Activated CD4-positive, alpha-beta memory T cell treated with anti-CD3 and anti-CD28 coated beads for 36 hours (primary cell): ENCODE measurements around the gene KRTAP4-9. TPM values are rescaled to one million over a fixed set of nuclear protein-coding genes. Genes with fewer than 3 reads are reported as not detected.
"Not testable (repeated sequence)": the region's sequence is repeated elsewhere in the genome, so short reads cannot be mapped to it uniquely, and the experiment has no call there.

ENCODE experiments used
- CTCF ChIA-PET: fragments of 350-600 bp; sonication (Branson Sonifier 250); formaldehyde crosslinking; loops from one replicate; lab custom pipeline; 2021; ENCODE audit warnings: antibody characterized with exemption, inconsistent platforms; lab: Charles Lee
- POLR2A ChIA-PET: fragments of 350-600 bp; sonication (Branson Sonifier 250); formaldehyde crosslinking; loops from one replicate; lab custom pipeline; 2021; ENCODE audit warnings: antibody characterized with exemption; lab: Charles Lee
- DNase-seq: peaks from one replicate; pipeline ENCODE4 v3.0.0-alpha.2; 2020
- H3K27ac Mint-ChIP-seq: one replicate; pipeline ENCODE4 v1.8.0; 2021; ENCODE audit warnings: mixed read lengths
- H3K27me3 Mint-ChIP-seq: one replicate; pipeline ENCODE4 v1.8.0; 2021; ENCODE audit warnings: mixed read lengths
- H3K36me3 Mint-ChIP-seq: one replicate; pipeline ENCODE4 v1.8.0; 2021; ENCODE audit warnings: mixed read lengths
- H3K4me1 Mint-ChIP-seq: one replicate; pipeline ENCODE4 v1.8.0; 2021; ENCODE audit warnings: low read depth, mixed read lengths
- H3K4me3 Mint-ChIP-seq: one replicate; pipeline ENCODE4 v1.8.0; 2021; ENCODE audit warnings: mild to moderate bottlenecking, mixed read lengths
- H3K9me3 Mint-ChIP-seq: one replicate; pipeline ENCODE4 v1.8.0; 2021; ENCODE audit warnings: mixed read lengths
- intact Hi-C: fragments of 100-400 bp; cut with micrococcal nuclease; formaldehyde crosslinking; loops from one replicate; pipeline ENCODE4 v1.15.1; 2023
- total RNA-seq, 2 experiments: library from RNA; stranded (reverse); gene quantifications; one replicate each; pipeline ENCODE4 v1.2.3, GENCODE V29; 2021

KRTAP4-9 gene
- not detected for total RNA-seq

DNA sequence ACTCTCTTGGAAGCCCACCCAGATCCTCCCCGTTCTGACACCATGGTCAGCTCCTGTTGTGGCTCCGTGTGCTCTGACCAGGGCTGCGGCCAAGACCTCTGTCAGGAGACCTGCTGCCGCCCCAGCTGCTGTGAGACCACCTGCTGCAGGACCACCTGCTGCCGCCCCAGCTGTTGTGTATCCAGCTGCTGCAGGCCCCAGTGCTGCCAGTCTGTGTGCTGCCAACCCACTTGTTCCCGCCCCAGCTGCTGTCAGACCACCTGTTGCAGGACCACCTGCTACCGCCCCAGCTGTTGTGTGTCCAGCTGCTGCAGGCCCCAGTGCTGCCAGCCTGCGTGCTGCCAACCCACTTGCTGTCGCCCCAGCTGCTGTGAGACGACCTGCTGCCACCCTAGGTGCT is at the start of gene KRTAP4-9:
TSS of gene KRTAP4-9 (plus strand) at position 43 of the 400 bp plus-strand sequence. CDS start at position 43, 0 bp downstream.
- peaks cover 14% of the 10 kb centered on the region for H3K27me3 Mint-ChIP-seq
- intact Hi-C loops, DNase-seq, H3K9me3 Mint-ChIP-seq, H3K27ac Mint-ChIP-seq, H3K4me1 Mint-ChIP-seq, CTCF ChIA-PET, H3K4me3 Mint-ChIP-seq, POLR2A ChIA-PET, H3K36me3 Mint-ChIP-seq: not testable (repeated sequence)

DNA sequence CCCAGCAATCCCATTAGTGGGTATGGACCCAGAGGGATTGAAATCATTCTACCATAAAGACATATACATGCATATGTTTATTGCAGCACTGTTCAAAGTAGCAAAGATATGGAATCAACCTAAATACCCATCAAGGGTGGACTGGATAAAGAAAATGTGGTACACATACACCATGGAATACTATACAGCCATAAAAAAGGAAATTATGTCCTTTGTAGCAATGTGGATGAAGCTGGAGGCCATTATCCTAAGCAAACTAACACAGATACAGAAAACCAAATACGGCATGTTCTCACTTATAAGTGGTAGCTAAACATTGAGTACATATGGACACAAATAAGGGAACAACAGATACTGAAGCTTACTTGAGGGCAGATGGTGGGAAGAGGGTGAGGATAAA is 47.6 kb upstream of the KRTAP4-9 start:
- ChIA-PET CTCF (no interaction called here), POLR2A (no interaction called here)
- peaks cover 4% of the 10 kb centered on the region for H3K9me3 Mint-ChIP-seq
- H3K4me1 Mint-ChIP-seq: no peaks in the 10 kb centered on the region
- peaks cover 25% of the 10 kb centered on the region for H3K27me3 Mint-ChIP-seq
- DNase-seq: no peak
- no peak overlapping the region for H3K27ac Mint-ChIP-seq
- no peak overlapping the region for H3K4me3 Mint-ChIP-seq
- intact Hi-C loops: no loop called here
- H3K36me3 Mint-ChIP-seq: no peaks in the 10 kb centered on the region

DNA sequence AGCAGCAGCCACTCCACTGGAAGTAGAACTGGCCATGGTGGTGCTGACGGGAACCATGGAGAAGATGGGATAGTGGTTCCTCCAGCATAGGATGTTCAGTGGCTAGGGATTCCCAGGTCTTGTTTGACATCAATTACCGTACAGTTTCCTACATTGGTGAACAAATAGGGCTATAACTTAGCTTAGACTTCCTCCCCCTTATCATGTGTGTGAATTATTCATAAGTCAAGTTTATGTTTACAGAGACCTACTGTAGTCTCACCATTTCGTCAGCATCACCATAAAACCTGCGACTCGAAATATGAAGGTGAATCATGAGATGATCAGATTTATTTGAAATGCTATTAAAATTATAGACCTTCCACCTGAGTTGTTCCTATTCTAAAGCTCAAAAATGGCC is 46.4 kb upstream of the KRTAP4-9 start:
- Mint-ChIP-seq H3K9me3 (peaks cover 4% of the 10 kb centered on the region), H3K36me3 (no peaks in the 10 kb centered on the region), H3K27ac (no peak overlapping the region), H3K4me3 (no peak overlapping the region), H3K27me3 (peaks cover 25% of the 10 kb centered on the region), H3K4me1 (no peaks in the 10 kb centered on the region)
- intact Hi-C loops: no loop called here
- CTCF ChIA-PET: interaction anchor here (1.4 kb wide), 1 partner anchor 590 kb away, joined by 3 read pairs; no protein-coding TSS in a partner anchor
- no peak for DNase-seq
- POLR2A ChIA-PET: no interaction called here

DNA sequence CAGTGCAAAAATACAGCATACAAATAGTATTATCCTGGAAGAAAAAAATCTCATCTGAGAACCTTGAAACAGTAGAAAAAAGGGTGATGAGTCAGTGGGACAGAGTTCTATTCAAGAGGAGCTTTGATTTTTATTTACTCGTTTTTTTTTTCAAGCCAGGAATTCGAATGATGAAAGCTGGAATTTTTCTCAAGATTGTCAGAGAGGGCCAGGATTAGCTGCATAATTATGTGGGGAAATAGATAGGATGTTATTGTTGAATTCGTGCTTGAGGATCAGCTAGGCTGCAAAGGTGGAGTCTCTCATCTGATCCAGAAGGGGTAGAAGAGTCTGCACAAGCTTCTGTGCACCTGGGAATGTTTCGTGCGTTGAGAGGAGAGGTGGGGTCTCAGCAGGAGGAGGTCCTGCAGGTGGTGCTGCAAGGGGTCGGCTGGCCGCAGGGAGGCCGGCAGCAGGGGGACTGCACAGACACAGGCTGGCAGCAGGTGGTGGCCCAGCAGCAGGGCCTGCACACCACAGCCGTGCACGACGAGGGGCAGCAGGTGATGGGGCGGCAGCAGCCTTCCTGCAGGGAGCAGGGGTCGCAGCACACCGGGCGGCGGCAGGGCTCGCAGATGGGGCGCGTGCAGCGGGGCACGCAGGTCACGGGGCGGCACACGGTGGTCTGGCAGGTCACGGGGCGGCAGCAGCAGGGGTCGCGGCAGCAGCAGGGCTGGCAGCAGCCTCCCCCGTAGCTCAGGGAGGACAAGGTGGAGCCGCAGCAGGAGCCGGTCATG is 45.7 kb upstream of the KRTAP4-9 start:
- H3K27me3 Mint-ChIP-seq: peaks cover 25% of the 10 kb centered on the region
- H3K27ac Mint-ChIP-seq, H3K36me3 Mint-ChIP-seq, intact Hi-C loops, H3K4me3 Mint-ChIP-seq, H3K4me1 Mint-ChIP-seq, DNase-seq, H3K9me3 Mint-ChIP-seq, POLR2A ChIA-PET: not testable (repeated sequence)
- CTCF ChIA-PET: interaction anchor here (1.4 kb wide), 1 partner anchor 589 kb away, joined by 3 read pairs; no protein-coding TSS in a partner anchor

DNA sequence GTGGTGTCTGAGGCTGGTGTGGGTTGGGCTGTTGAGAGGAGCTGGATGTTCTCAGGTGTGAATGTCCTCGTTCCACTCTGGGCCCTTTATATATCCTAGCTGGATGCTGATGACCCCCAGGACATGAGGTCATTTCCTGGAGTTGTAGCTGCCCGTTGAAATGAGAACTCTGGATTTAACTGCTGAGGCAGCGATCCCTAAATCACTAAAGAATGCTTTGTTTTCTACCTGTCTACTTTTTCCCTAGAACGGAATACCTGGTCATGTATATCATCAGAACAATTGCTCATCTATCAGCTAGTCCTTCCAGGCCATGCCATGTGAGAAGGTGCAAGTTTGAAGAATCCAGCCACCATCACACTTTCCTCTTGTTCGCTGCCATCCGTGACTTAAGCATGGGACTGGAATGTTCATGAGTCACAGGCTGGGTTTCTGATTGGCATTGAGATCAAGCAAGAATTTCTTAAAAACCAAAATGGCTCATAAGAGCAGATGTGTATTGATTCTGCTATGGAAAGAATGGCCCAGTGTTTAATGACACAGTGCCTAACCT is 45.1 kb upstream of the KRTAP4-9 start, which contains the start of gene KRTAP2-3:
TSS of gene KRTAP2-3 (minus strand) at position 63 of the 553 bp plus-strand sequence. CDS start 64 bp downstream, outside the sequence.
- Mint-ChIP-seq H3K4me1 (no peaks in the 10 kb centered on the region), H3K27me3 (peaks cover 24% of the 10 kb centered on the region), H3K4me3 (no peak within 1 kb of the TSS), H3K36me3 (no peaks in the 10 kb centered on the region), H3K9me3 (peaks cover 4% of the 10 kb centered on the region), H3K27ac (no peak within 1 kb of the TSS)
- intact Hi-C loops: no loop called here
- POLR2A ChIA-PET: no interaction called here
- no peak for DNase-seq
- CTCF ChIA-PET: no interaction called here

DNA sequence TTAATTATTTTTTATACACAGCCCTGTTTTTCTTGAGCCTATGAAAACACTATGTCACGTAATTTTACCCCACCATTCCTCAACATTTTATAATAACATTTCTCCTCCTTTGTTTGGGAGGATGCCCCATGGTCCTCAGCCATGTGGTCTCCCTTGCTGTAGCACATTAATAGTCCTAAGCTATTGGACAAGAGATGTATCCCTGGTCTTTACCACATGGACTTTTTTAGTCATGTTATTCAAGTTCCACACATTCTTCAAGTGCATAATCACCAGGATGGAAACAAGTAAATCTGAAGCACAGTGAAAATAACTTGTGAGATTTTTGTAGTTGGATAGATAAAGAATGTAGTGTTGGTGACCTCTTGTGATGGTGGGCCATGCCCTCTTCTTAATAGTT is 43.2 kb upstream of the KRTAP4-9 start:
- H3K27ac Mint-ChIP-seq: no peak overlapping the region
- no peak for DNase-seq
- no peaks in the 10 kb centered on the region for H3K4me1 Mint-ChIP-seq
- ChIA-PET POLR2A (no interaction called here), CTCF (no interaction called here)
- H3K9me3 Mint-ChIP-seq: peaks cover 4% of the 10 kb centered on the region
- no peaks in the 10 kb centered on the region for H3K36me3 Mint-ChIP-seq
- H3K4me3 Mint-ChIP-seq: no peak overlapping the region
- H3K27me3 Mint-ChIP-seq: peaks cover 23% of the 10 kb centered on the region
- intact Hi-C loops: no loop called here

DNA sequence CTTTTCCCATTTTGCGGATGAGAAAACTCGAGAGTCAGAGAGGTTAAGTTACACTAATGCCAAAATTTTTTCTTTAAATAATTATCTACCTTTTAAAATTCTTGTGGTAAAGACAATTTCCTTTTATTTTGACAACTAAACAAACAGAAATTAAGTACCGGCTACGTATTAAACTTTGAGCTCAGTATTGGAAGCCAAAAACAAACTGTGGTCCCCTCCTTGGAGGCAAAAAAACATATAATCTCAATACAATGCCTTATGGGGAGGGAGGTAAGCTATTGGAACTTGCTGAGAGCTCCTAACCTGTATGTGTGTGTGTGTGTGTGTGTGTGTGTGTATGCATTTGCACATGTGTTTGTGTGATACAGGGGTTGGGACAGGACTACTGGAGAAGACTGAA is 41.7 kb upstream of the KRTAP4-9 start:
- intact Hi-C loops: no loop called here
- ChIA-PET POLR2A (no interaction called here), CTCF (no interaction called here)
- no peaks in the 10 kb centered on the region for H3K9me3 Mint-ChIP-seq
- no peak overlapping the region for H3K27ac Mint-ChIP-seq
- no peak for DNase-seq
- no peaks in the 10 kb centered on the region for H3K4me1 Mint-ChIP-seq
- peaks cover 17% of the 10 kb centered on the region for H3K27me3 Mint-ChIP-seq
- H3K36me3 Mint-ChIP-seq: no peaks in the 10 kb centered on the region
- H3K4me3 Mint-ChIP-seq: no peak overlapping the region

DNA sequence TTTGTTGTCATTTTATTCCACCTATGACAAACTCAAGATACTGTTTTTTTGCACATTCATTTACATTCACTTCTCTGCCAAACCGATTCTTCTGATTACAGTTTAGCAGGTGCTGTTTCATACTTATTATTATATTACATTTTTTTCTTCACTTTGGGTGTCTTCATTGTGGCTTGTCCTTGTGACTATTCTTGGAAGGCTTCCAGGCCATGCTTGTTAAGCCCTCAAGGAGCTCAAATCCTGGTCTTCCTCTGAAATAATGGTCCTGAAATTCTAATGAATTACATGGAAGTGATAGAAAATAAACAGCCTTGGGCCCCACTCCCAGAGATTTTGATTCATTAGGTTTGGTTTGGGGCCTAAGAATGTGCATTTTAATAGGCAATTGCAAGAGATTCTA is 40.9 kb upstream of the KRTAP4-9 start:
- DNase-seq: no peak
- intact Hi-C loops: no loop called here
- CTCF ChIA-PET: interaction anchor here (0.7 kb wide), 1 partner anchor 304 kb away, joined by 3 read pairs; no protein-coding TSS in a partner anchor
- no peaks in the 10 kb centered on the region for H3K36me3 Mint-ChIP-seq
- POLR2A ChIA-PET: no interaction called here
- H3K27ac Mint-ChIP-seq: no peak overlapping the region
- H3K4me1 Mint-ChIP-seq: no peaks in the 10 kb centered on the region
- no peak overlapping the region for H3K4me3 Mint-ChIP-seq
- H3K9me3 Mint-ChIP-seq: no peaks in the 10 kb centered on the region
- H3K27me3 Mint-ChIP-seq: peaks cover 13% of the 10 kb centered on the region

DNA sequence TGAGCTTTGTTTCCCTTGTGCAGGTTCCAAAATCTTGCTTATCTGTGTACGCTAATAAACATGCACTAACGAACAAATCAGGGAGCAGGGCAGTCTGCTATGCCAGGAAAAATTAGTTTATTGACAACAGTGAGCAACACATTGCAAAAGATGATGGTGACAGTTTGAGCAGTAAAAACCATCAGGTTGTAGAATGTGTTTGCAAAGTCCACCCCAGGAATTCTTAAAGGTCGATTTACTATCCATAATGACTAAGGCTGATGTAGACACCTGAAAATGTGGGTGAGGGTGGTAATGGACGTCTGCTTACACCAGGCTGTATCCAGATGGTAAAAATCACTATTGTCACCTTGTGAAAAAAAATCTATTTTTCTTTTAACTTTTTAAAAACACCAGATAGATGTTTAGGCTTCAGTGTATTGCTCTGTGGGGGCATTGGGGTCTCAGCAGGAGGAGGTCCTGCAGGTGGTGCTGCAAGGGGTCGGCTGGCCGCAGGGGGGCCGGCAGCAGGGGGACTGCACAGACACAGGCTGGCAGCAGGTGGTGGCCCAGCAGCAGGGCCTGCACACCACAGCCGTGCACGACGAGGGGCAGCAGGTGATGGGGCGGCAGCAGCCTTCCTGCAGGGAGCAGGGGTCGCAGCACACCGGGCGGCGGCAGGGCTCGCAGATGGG is 40.0 kb upstream of the KRTAP4-9 start:
- CTCF ChIA-PET, intact Hi-C loops, H3K36me3 Mint-ChIP-seq, H3K4me3 Mint-ChIP-seq, H3K9me3 Mint-ChIP-seq, POLR2A ChIA-PET, H3K27ac Mint-ChIP-seq, H3K4me1 Mint-ChIP-seq, H3K27me3 Mint-ChIP-seq, DNase-seq: not testable (repeated sequence)

DNA sequence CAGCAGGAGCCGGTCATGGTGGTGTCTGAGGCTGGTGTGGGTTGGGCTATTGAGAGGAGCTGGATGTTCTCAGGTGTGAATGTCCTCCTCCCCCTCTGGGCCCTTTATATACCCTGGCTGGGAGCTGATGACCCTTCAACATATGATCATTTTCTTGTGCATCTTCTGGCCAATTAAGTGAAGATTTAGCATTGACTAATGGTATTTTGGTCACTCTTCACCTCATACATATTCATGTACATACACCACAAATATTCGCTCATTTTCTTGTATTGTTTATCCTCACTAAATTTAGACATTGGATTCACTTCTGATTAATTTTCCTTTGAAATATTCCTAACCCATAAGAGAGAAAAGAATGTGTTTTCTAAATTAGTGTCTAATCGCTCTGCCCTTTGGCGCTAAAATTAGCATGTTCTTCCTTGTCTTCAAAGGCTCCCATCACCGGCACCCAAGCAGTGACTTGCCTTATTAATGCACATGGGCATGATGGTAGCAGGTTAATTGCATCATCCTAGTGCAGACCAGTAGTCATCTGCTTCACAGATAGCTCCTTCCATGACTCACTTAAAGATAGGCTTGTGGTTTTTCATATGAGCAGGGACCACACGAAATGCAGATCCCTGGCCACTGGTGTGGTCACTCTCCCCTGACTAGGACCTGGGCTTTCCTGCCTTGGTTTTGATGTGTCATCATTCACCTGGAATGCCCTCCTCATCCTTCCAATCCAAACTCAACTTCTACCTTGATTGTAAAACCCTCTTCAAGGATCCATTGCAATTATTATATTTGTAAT is 39.2 kb upstream of the KRTAP4-9 start, which contains the start of gene KRTAP2-4:
TSS of gene KRTAP2-4 (minus strand) at position 51 of the 796 bp plus-strand sequence. CDS start at position 17, 34 bp downstream.
- H3K4me1 Mint-ChIP-seq: no peaks in the 10 kb centered on the region
- no peak within 1 kb of the TSS for H3K27ac Mint-ChIP-seq
- POLR2A ChIA-PET: no interaction called here
- no peak within 1 kb of the TSS for H3K4me3 Mint-ChIP-seq
- intact Hi-C loops: no loop called here
- CTCF ChIA-PET: no interaction called here
- no peaks in the 10 kb centered on the region for H3K9me3 Mint-ChIP-seq
- no peak for DNase-seq
- no peaks in the 10 kb centered on the region for H3K36me3 Mint-ChIP-seq
- H3K27me3 Mint-ChIP-seq: peaks cover 2% of the 10 kb centered on the region

DNA sequence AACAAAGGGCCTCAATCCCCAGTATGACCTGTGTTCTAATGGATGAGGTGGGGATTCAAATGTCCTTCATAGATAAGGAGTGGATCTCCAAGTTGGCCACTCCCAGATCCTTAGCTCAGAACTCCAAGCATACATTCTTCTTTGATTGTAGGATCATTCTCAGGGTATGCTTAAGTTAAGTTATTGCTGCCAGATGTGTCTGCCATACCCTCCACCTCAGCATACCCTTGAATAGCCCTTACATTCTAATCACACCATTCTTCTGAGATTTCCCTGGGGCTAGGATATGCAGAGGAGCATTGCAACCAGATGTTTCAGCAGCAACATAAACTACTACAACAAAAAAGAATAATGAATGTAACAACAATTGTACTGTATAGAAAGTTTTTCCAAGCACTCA is 37.9 kb upstream of the KRTAP4-9 start:
- ChIA-PET POLR2A (no interaction called here), CTCF (no interaction called here)
- DNase-seq: no peak
- Mint-ChIP-seq H3K27ac (no peak overlapping the region), H3K4me3 (no peak overlapping the region), H3K36me3 (no peaks in the 10 kb centered on the region), H3K4me1 (no peaks in the 10 kb centered on the region), H3K9me3 (no peaks in the 10 kb centered on the region), H3K27me3 (no peaks in the 10 kb centered on the region)
- intact Hi-C loops: no loop called here

DNA sequence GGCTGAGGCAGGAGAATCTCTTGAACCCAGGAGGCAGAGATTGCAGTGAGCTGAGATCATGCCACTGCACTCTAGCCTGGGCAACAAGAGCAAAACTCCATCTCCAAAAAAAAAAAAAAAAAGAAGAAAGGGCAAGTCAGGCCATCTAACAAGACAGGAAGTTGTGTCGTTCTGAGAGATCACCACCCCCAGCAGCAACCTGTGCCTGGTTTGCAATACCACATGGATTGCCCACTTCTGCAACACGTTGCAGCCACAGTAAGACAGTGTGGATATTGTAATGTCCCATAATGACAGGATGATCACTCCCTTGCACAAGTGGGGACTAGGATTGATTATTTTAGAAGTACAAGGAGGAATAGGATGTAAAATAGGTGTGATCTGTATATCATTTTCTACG is 36.2 kb upstream of the KRTAP4-9 start:
- CTCF ChIA-PET: no interaction called here
- no peak for DNase-seq
- H3K27me3 Mint-ChIP-seq: peaks cover 4% of the 10 kb centered on the region
- H3K9me3 Mint-ChIP-seq: no peaks in the 10 kb centered on the region
- intact Hi-C loops: no loop called here
- no peak overlapping the region for H3K27ac Mint-ChIP-seq
- POLR2A ChIA-PET: no interaction called here
- no peaks in the 10 kb centered on the region for H3K36me3 Mint-ChIP-seq
- H3K4me1 Mint-ChIP-seq: no peaks in the 10 kb centered on the region
- no peak overlapping the region for H3K4me3 Mint-ChIP-seq
